ENCODE results near the gene EPHA7.

Gene EPHA7

GRCh38 chr6:93337772-93338394 is 81.5 kb downstream of the EPHA7 start:
- no peak for DNase-seq (ENCODE audit: low read depth in 2 of 2)
- H3K4me3 ChIP-seq (replicated peaks in 1 of 2; ENCODE audit: low read depth in 2 of 2, low read length in 2 of 2): no peak overlapping the region
- no peak for TF ChIP-seq CTCF (IDR thresholded peaks at IDR 0.05; ENCODE audit: low read depth, low read length)

- no peak for TF ChIP-seq CTCF (IDR thresholded peaks at IDR 0.05; ENCODE audit: low read depth, low read length)
- no peak overlapping the region for H3K4me3 ChIP-seq (replicated peaks in 1 of 2; ENCODE audit: low read depth in 2 of 2, low read length in 2 of 2)
- DNase-seq (ENCODE audit: low read depth in 2 of 2): no peak
Observed at GRCh38 chr6:93337014-93337413, 82.3 kb downstream of the EPHA7 start.

- no peak overlapping the region for H3K4me3 ChIP-seq (replicated peaks in 1 of 2; ENCODE audit: low read depth in 2 of 2, low read length in 2 of 2)
- TF ChIP-seq CTCF (IDR thresholded peaks at IDR 0.05; ENCODE audit: low read depth, low read length): no peak
- no peak for DNase-seq (ENCODE audit: low read depth in 2 of 2)
Observed at GRCh38 chr6:93329301-93330000, 89.9 kb downstream of the EPHA7 start.

- no peak overlapping the region for H3K4me3 ChIP-seq (replicated peaks in 1 of 2; ENCODE audit: low read depth in 2 of 2, low read length in 2 of 2)
- TF ChIP-seq CTCF (IDR thresholded peaks at IDR 0.05; ENCODE audit: low read depth, low read length): no peak
- DNase-seq (ENCODE audit: low read depth in 2 of 2): no peak
Observed at GRCh38 chr6:93327857-93328256, 91.5 kb downstream of the EPHA7 start.

- no peak overlapping the region for H3K4me3 ChIP-seq (replicated peaks in 1 of 2; ENCODE audit: low read depth in 2 of 2, low read length in 2 of 2)
- no peak for TF ChIP-seq CTCF (IDR thresholded peaks at IDR 0.05; ENCODE audit: low read depth, low read length)
- DNase-seq (ENCODE audit: low read depth in 2 of 2): no peak
Observed at GRCh38 chr6:93325761-93326160, 93.6 kb downstream of the EPHA7 start.

GRCh38 chr6:93323630-93324029 is 95.7 kb downstream of the EPHA7 start:
- H3K4me3 ChIP-seq (replicated peaks in 1 of 2; ENCODE audit: low read depth in 2 of 2, low read length in 2 of 2): no peak overlapping the region
- TF ChIP-seq CTCF (IDR thresholded peaks at IDR 0.05; ENCODE audit: low read depth, low read length): no peak
- no peak for DNase-seq (ENCODE audit: low read depth in 2 of 2)
